ENCODE measurements around the gene THADA. TPM values are rescaled to one million over a fixed set of nuclear protein-coding genes. Genes with fewer than 3 reads are reported as not detected.

THADA gene
- total RNA-seq, 1 donor from 2014 or later, result 41.2 TPM

GRCh38 chr2:43469094-43469493 lies 126.7 kb downstream of the THADA start:
- Histone ChIP-seq H3K9me3 (no peaks in the 10 kb centered on the region), H3K27ac (peak overlapping the region; percentile 8), H3K4me1 (peaks cover 31% of the 10 kb centered on the region), H3K36me3 (no peaks in the 10 kb centered on the region), H3K27me3 (ENCODE audit: low read depth) (no peaks in the 10 kb centered on the region), H3K4me3 (no peak overlapping the region)
- ATAC-seq (no peak), DNase-seq (no peak)
- TF ChIP-seq, protein P1, sequence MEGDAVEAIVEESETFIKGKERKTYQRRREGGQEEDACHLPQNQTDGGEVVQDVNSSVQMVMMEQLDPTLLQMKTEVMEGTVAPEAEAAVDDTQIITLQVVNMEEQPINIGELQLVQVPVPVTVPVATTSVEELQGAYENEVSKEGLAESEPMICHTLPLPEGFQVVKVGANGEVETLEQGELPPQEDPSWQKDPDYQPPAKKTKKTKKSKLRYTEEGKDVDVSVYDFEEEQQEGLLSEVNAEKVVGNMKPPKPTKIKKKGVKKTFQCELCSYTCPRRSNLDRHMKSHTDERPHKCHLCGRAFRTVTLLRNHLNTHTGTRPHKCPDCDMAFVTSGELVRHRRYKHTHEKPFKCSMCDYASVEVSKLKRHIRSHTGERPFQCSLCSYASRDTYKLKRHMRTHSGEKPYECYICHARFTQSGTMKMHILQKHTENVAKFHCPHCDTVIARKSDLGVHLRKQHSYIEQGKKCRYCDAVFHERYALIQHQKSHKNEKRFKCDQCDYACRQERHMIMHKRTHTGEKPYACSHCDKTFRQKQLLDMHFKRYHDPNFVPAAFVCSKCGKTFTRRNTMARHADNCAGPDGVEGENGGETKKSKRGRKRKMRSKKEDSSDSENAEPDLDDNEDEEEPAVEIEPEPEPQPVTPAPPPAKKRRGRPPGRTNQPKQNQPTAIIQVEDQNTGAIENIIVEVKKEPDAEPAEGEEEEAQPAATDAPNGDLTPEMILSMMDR (IDR thresholded peaks at IDR 0.05), result no peak
- intact Hi-C loops (cut with DNase I), result no loop called here

DNA sequence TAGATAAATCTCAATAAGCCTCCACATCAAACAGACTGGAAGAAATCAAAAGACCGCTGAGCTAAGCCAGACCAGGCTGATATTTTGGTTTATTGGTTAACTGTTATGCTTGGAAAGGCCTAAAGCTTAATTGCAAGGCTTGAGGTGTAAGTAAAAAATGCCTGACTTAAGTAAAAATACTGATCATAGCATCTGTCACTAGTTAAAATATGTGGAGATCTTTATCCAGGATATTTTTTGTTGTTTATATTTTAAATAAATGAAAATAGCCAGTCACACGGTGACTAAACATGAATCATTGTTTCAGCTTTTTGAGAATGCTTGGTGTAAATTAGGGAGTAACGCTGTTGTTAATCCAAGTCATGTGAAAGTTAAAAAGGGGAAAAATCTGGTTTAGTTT lies 127.9 kb downstream of the THADA start:
- TF ChIP-seq, protein P1 (IDR thresholded peaks at IDR 0.05), result no peak
- Histone ChIP-seq H3K4me1 (peaks cover 43% of the 10 kb centered on the region), H3K4me3 (no peak overlapping the region), H3K36me3 (no peaks in the 10 kb centered on the region), H3K9me3 (no peaks in the 10 kb centered on the region), H3K27me3 (ENCODE audit: low read depth) (no peaks in the 10 kb centered on the region), H3K27ac (no peak overlapping the region)
- intact Hi-C loops (cut with DNase I), result no loop called here
- DNase-seq (no peak), ATAC-seq (no peak)

GRCh38 chr2:43465234-43465633 lies 130.6 kb downstream of the THADA start:
- Histone ChIP-seq H3K36me3 (no peaks in the 10 kb centered on the region), H3K4me1 (peaks cover 69% of the 10 kb centered on the region), H3K27ac (peak overlapping the region; percentile 15), H3K4me3 (no peak overlapping the region), H3K27me3 (ENCODE audit: low read depth) (no peaks in the 10 kb centered on the region), H3K9me3 (no peaks in the 10 kb centered on the region)
- TF ChIP-seq, protein P1 (IDR thresholded peaks at IDR 0.05), result no peak
- no peak for ATAC-seq
- intact Hi-C loops (cut with DNase I), result no loop called here
- DNase-seq, result no peak

- Histone ChIP-seq H3K9me3 (no peaks in the 10 kb centered on the region), H3K4me1 (peaks cover 68% of the 10 kb centered on the region), H3K27ac (peak overlapping the region; percentile 15), H3K4me3 (no peak overlapping the region), H3K36me3 (no peaks in the 10 kb centered on the region), H3K27me3 (ENCODE audit: low read depth) (no peaks in the 10 kb centered on the region)
- TF ChIP-seq, protein P1 (IDR thresholded peaks at IDR 0.05), result no peak
- intact Hi-C loops (cut with DNase I), result no loop called here
- ATAC-seq (peak; percentile 41 to 50), DNase-seq (no peak)
These were observed 131.2 kb downstream of the THADA start for GRCh38 chr2:43464590-43464989.

DNA sequence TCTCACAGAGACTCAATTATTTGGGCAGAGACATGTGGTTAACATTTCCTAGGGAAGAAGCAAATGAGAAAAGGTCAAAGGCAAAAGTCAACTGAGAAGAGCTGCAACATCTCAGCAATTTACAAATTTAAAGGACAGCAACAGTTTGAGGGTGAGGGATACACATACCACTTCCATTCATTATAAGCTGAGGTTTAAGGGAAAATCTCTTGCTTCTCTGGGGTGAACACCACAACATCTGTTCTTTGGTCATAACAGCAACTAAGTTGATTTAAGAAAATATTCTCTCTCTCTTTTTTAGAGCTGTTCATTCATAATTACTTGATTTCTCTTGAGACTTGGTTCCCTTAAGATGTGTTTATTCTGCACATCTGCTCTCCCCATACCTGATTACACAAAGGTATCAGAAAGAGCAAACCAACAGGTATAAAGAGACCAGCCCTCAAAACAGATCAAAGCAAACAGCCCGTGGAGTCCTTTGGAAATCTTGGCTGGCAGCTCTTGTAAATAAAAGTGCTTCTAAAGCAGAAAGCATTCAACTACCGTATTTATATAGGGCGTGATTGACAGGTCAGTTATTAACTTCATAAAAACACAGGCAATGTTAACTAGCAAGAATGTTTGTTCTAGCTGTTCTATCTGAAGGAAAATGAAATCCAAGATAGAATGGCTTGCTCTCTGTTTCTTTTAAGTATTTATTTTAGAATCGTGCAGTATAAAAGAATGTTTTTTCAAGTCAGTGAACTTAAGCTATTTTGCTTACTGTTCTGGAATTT lies 132.8 kb downstream of the THADA start:
- no peaks in the 10 kb centered on the region for H3K36me3 ChIP-seq
- peaks cover 70% of the 10 kb centered on the region for H3K4me1 ChIP-seq
- peak; percentile 51 to 87 for ATAC-seq
- intact Hi-C loops (cut with DNase I), result no loop called here
- peak overlapping the region; percentile 15 for H3K27ac ChIP-seq
- no peak overlapping the region for H3K4me3 ChIP-seq
- no peaks in the 10 kb centered on the region for H3K27me3 ChIP-seq (ENCODE audit: low read depth)
- H3K9me3 ChIP-seq, result no peaks in the 10 kb centered on the region
- DNase-seq, result no peak
- TF ChIP-seq, protein P1 (IDR thresholded peaks at IDR 0.05), result no peak
